ENCODE data around the gene EGF.

DNA sequence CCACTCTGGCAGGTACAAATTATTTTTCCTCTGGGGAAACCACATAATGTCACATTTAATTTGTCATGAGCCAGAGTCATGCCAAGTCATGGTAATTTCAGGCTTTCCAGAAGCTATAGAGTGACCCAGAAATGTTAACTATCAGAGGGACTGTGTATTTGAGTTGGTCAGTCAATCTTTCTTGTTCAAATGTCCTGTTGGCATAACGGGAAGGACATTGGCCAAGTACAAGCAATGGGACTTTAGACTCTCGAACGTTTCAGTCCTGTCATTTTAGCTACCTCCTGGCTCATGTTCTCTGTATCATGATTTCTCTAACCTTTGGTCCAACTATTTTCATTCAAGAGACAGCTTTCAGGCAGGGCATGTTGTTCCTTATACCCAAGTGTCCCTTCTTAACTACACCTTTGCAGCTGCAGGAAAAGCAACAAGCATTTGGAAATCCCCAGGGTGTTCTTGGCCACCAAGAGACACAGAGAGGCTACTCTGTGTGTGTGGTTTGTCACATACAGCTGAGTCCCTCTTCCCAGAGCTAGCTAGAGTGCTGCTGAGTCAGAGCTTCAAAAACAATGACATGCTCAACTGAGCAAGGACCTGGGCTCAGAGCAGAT is 142.6 kb downstream of the EGF start:
- TF ChIP-seq, protein P1, sequence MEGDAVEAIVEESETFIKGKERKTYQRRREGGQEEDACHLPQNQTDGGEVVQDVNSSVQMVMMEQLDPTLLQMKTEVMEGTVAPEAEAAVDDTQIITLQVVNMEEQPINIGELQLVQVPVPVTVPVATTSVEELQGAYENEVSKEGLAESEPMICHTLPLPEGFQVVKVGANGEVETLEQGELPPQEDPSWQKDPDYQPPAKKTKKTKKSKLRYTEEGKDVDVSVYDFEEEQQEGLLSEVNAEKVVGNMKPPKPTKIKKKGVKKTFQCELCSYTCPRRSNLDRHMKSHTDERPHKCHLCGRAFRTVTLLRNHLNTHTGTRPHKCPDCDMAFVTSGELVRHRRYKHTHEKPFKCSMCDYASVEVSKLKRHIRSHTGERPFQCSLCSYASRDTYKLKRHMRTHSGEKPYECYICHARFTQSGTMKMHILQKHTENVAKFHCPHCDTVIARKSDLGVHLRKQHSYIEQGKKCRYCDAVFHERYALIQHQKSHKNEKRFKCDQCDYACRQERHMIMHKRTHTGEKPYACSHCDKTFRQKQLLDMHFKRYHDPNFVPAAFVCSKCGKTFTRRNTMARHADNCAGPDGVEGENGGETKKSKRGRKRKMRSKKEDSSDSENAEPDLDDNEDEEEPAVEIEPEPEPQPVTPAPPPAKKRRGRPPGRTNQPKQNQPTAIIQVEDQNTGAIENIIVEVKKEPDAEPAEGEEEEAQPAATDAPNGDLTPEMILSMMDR (conservative IDR thresholded peaks at IDR 0.05; ENCODE audit: low read length) = no peak
- no peak for TF ChIP-seq EZH2phosphoT487 (IDR thresholded peaks at IDR 0.05; ENCODE audit: borderline replicate concordance, low read depth, low read length)

All from OCI-LY7 (cell line).